CD4-positive, CD25-positive, alpha-beta regulatory T cell (primary cell): ENCODE data around the gene SLC1A1. TPM values are rescaled to one million over a fixed set of nuclear protein-coding genes. Genes with fewer than 3 reads are reported as not detected.

ENCODE experiments used
- ATAC-seq, 2 donors: fragments of 150-1000 bp; cut with Tn5 transposase; one replicate each; pipeline ENCODE4 v1.10.0; 2021; ENCODE audit warnings: low read depth in 2 of 2, moderate number of reproducible peaks in 2 of 2, moderate library complexity in 1 of 2
- DNase-seq, 3 donors: peaks; one replicate each; pipeline versions ENCODE4 v3.0.0 to v3.0.0-alpha.2; 2012 to 2022; ENCODE audit warnings: mixed read lengths in 1 of 3
- H3K27ac ChIP-seq: one replicate; pipeline ENCODE4 v1.7.0; 2013; ENCODE audit warnings: mild to moderate bottlenecking, low read length; ENCODE audit not compliant: insufficient read depth, poor library complexity, severe bottlenecking
- H3K27me3 ChIP-seq: one replicate; pipeline ENCODE4 v1.7.0; 2013; ENCODE audit warnings: low read length; ENCODE audit not compliant: control insufficient read depth, insufficient read depth
- H3K36me3 ChIP-seq: one replicate; pipeline ENCODE4 v1.7.0; 2013; ENCODE audit warnings: mild to moderate bottlenecking, low read length, moderate library complexity; ENCODE audit not compliant: control insufficient read depth, insufficient read depth
- H3K4me1 ChIP-seq: 2 replicates; pipeline ENCODE4 v1.7.0; 2013; ENCODE audit warnings: mild to moderate bottlenecking, low read length; ENCODE audit not compliant: insufficient read depth, control insufficient read depth, poor library complexity, severe bottlenecking
- H3K4me3 ChIP-seq: one replicate; pipeline ENCODE4 v1.7.0; 2013; ENCODE audit warnings: low read depth, mild to moderate bottlenecking, low read length, moderate library complexity
- H3K9me3 ChIP-seq, 2 experiments: 1 replicate in 1 of 2; 2 replicates in 1 of 2; pipeline ENCODE4 v1.7.0; 2013; ENCODE audit warnings: low read length in 2 of 2, mild to moderate bottlenecking in 1 of 2, moderate library complexity in 1 of 2; ENCODE audit not compliant: control insufficient read depth in 2 of 2
- H3K27ac Mint-ChIP-seq, 3 donors: one replicate each; pipeline ENCODE4 v1.8.0; 2020 to 2022; ENCODE audit warnings: mild to moderate bottlenecking in 3 of 3, mixed read lengths in 3 of 3, moderate library complexity in 2 of 3
- H3K27me3 Mint-ChIP-seq: one replicate; pipeline ENCODE4 v1.8.0; 2022; ENCODE audit warnings: mild to moderate bottlenecking, mixed read lengths
- H3K36me3 Mint-ChIP-seq: one replicate; pipeline ENCODE4 v1.8.0; 2020; ENCODE audit warnings: mixed read lengths
- H3K4me1 Mint-ChIP-seq, 4 donors: one replicate each; pipeline ENCODE4 v1.8.0; 2020 to 2022; ENCODE audit warnings: mixed read lengths in 4 of 4, mild to moderate bottlenecking in 1 of 4
- H3K4me3 Mint-ChIP-seq, 4 donors: one replicate each; pipeline ENCODE4 v1.8.0; 2020 to 2022; ENCODE audit warnings: mild to moderate bottlenecking in 4 of 4, mixed read lengths in 4 of 4, moderate library complexity in 3 of 4
- H3K9me3 Mint-ChIP-seq, 7 donors: one replicate each; pipeline ENCODE4 v1.8.0; 2020 to 2022; ENCODE audit warnings: mixed read lengths in 7 of 7, mild to moderate bottlenecking in 3 of 7, moderate library complexity in 2 of 7
- polyA plus RNA-seq, 4 donors: library from polyadenylated mRNA; unstranded; fragments of 300-500 nt; fragmentation: Illumina TruSeq; gene quantifications; one replicate each; pipeline ENCODE4 v1.2.3, GENCODE V29; 2021
- total RNA-seq: library from RNA; stranded (reverse); gene quantifications from one replicate; pipeline ENCODE4 v1.2.3, GENCODE V29; 2022

Gene SLC1A1
- total and polyA plus RNA-seq, 5 donors from 2014 or later, result 0.37 to 3.3 (median 1.3) TPM

- no peak overlapping the region for H3K4me3 ChIP-seq
- H3K36me3 ChIP-seq, result no peaks in the 10 kb centered on the region
- H3K4me3 Mint-ChIP-seq, result no peak overlapping the region
- H3K9me3 ChIP-seq, result no peaks in the 10 kb centered on the region
- peaks cover 5 to 21% (median 14%) of the 10 kb centered on the region in 4 donors for H3K4me1 Mint-ChIP-seq
- peaks cover 14% of the 10 kb centered on the region for H3K4me1 ChIP-seq
- H3K27me3 Mint-ChIP-seq, result no peaks in the 10 kb centered on the region
- peaks cover 0 to 2% (median 0%) of the 10 kb centered on the region in 7 donors for H3K9me3 Mint-ChIP-seq
- peak overlapping the region; percentile 50 to 65 (median 62) for H3K27ac Mint-ChIP-seq
- H3K27me3 ChIP-seq, result no peaks in the 10 kb centered on the region
- no peaks in the 10 kb centered on the region for H3K36me3 Mint-ChIP-seq
- DNase-seq (peak in 1 of 3 donors; percentile 33), ATAC-seq (peak in 1 of 2 donors; percentile 11)
- no peak overlapping the region for H3K27ac ChIP-seq
These were observed 129.9 kb downstream of the SLC1A1 start for GRCh38 chr9:4620057-4620765.

- ATAC-seq, result no peak
- Histone ChIP-seq H3K9me3 (no peaks in the 10 kb centered on the region), H3K4me1 (peaks cover 14% of the 10 kb centered on the region), H3K4me3 (no peak overlapping the region), H3K27ac (no peak overlapping the region), H3K36me3 (no peaks in the 10 kb centered on the region), H3K27me3 (no peaks in the 10 kb centered on the region)
- Mint-ChIP-seq H3K9me3 (peaks cover 0 to 2% (median 0%) of the 10 kb centered on the region in 7 donors), H3K36me3 (no peaks in the 10 kb centered on the region), H3K27ac (peak overlapping the region in 2 of 3 donors; percentile 62 to 65), H3K4me1 (peaks cover 5 to 16% (median 11%) of the 10 kb centered on the region in 4 donors), H3K27me3 (peaks cover 1% of the 10 kb centered on the region), H3K4me3 (no peak overlapping the region)
- no peak for DNase-seq
These were observed 130.8 kb downstream of the SLC1A1 start for GRCh38 chr9:4620881-4621555.

DNA sequence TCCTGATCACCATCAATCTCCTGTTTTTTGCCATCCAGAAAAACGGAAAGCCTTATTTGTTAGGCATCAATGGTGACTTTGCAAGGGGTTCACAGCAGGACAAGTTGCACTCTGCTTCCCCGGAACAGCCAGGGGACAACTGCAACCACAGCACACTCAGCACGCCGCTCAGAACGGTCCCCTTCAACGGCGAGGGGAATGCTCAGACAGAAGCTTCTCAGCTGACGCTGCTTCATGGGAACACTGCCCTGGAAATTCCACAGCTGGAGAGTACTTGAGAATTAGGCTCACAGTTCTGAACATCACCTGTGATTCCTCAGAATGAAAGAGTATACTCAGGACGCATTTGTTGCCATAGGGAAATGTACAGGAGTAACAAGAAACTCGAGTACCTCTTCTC lies 131.7 kb downstream of the SLC1A1 start:
- H3K27me3 Mint-ChIP-seq, result peaks cover 7% of the 10 kb centered on the region
- H3K4me1 ChIP-seq, result peaks cover 14% of the 10 kb centered on the region
- no peak overlapping the region for H3K27ac Mint-ChIP-seq
- peaks cover 5 to 16% (median 11%) of the 10 kb centered on the region in 4 donors for H3K4me1 Mint-ChIP-seq
- H3K4me3 Mint-ChIP-seq, result no peak overlapping the region
- DNase-seq (no peak), ATAC-seq (no peak)
- no peaks in the 10 kb centered on the region for H3K27me3 ChIP-seq
- no peaks in the 10 kb centered on the region for H3K36me3 Mint-ChIP-seq
- H3K27ac ChIP-seq, result no peak overlapping the region
- H3K9me3 ChIP-seq, result no peaks in the 10 kb centered on the region
- H3K9me3 Mint-ChIP-seq, result peaks cover 0 to 2% (median 0%) of the 10 kb centered on the region in 7 donors
- no peaks in the 10 kb centered on the region for H3K36me3 ChIP-seq
- H3K4me3 ChIP-seq, result no peak overlapping the region

GRCh38 chr9:4630836-4631235 lies 140.6 kb downstream of the SLC1A1 start:
- H3K9me3 ChIP-seq, result no peaks in the 10 kb centered on the region
- H3K36me3 ChIP-seq, result no peaks in the 10 kb centered on the region
- Mint-ChIP-seq H3K27ac (peak overlapping the region in 1 of 3 donors; percentile 30), H3K36me3 (no peaks in the 10 kb centered on the region), H3K4me1 (peaks cover 0 to 5% (median 3%) of the 10 kb centered on the region in 4 donors), H3K27me3 (peaks cover 7% of the 10 kb centered on the region), H3K9me3 (no peaks in the 10 kb centered on the region), H3K4me3 (no peak overlapping the region)
- DNase-seq (no peak), ATAC-seq (no peak)
- H3K27ac ChIP-seq, result no peak overlapping the region
- peaks cover 2% of the 10 kb centered on the region for H3K27me3 ChIP-seq
- no peak overlapping the region for H3K4me3 ChIP-seq
- H3K4me1 ChIP-seq, result no peaks in the 10 kb centered on the region

Other genes starting within 250 kb of the SLC1A1 start
- 0.84 TPM for gene GLIS3, start 190.4 kb upstream of the SLC1A1 start, total RNA-seq
- under 1 TPM in 2 of 4 donors, not detected in 2; 0.11 to 0.69 TPM for gene GLIS3, start 190.4 kb upstream of the SLC1A1 start, polyA plus RNA-seq
- 7.3 TPM for gene PLPP6, start 171.8 kb downstream of the SLC1A1 start, total RNA-seq
- 1 to 10 TPM; 5.0 to 9.6 (median 8.9) TPM for gene PLPP6, start 171.8 kb downstream of the SLC1A1 start, polyA plus RNA-seq
- 2.5 TPM for gene SPATA6L, start 176.0 kb downstream of the SLC1A1 start, total RNA-seq
- 1 to 10 TPM in 2 of 4 donors, under 1 TPM in 2; 0.21 to 1.9 (median 0.99) TPM for gene SPATA6L, start 176.0 kb downstream of the SLC1A1 start, polyA plus RNA-seq
- gene CDC37L1, start 189.1 kb downstream of the SLC1A1 start, total RNA-seq, result 26.2 TPM
- gene CDC37L1, start 189.1 kb downstream of the SLC1A1 start, polyA plus RNA-seq, result 10 to 100 TPM; 14.3 to 27.3 (median 22.6) TPM